Inflammatory macrophage (primary cell): ENCODE measurements around the gene MORF4L1.
A peak's percentile ranks its signal among the peaks of the same experiment; 100 is the strongest.
"Not testable (repeated sequence)": the region's sequence is repeated elsewhere in the genome, so short reads cannot be mapped to it uniquely, and the experiment has no call there.

Source experiments
- DNase-seq, 2 donors: peaks; one replicate each; pipeline ENCODE4 v3.0.0-alpha.2; 2020 to 2022

MORF4L1 gene

DNA sequence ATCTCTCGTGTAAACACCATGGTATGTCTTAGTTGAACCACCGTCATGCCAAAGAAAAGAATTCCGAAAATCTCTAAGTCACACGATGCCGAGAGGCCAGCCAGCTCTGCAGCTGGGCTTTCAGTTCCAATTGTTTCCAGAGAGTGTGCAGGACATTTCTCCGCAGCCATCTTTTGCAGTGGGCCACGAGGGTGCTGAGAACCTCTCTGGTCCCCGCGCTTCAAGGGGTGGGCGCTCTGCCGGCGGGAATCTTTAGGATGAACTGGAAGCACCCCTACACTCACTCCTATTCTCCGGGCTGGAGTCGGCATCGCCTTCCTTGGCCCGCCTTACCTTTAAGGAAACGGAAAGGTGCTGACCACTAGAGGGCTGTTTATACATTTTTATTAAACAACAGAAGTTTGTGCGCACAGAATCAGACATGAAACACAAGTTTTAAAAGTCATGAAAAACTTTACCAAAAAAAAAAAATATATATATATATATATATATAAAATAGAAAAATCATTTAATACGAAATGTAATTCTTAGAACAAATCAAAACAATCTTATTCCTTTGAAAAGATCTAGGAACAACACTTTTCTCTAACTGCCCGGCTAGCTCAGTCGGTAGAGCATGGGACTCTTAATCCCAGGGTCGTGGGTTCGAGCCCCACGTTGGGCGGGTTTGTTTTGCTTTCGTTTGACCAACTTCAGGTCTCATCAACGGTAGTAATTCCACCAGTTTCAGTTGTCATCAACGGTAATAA is 12.5 kb upstream of the MORF4L1 start:
- DNase-seq, result peak; percentile 87 to 90

- DNase-seq, result not testable (repeated sequence)
These were observed 7.1 kb upstream of the MORF4L1 start for GRCh38 chr15:78865585-78865984.

GRCh38 chr15:78866031-78866430 is 6.7 kb upstream of the MORF4L1 start:
- DNase-seq, result not testable (repeated sequence)

DNA sequence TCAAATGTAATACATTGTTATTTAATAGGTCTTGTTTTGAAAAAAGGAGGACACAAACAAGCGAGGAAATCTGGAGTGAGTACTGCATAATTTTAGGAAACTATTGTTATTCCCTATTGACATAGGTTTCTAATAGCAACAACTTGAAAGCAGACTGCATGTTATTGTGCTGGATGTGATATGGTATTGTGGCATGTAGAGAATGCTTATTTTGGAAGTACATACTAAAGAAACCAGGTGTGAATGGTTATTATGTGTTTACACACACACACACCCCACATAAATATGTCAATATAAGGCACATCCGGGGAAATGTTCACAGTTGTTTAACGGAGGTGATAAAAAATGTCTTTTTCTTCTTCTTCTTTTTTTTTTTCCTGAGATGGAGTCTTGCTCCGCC is 5.9 kb upstream of the MORF4L1 start:
- DNase-seq, result no peak

DNA sequence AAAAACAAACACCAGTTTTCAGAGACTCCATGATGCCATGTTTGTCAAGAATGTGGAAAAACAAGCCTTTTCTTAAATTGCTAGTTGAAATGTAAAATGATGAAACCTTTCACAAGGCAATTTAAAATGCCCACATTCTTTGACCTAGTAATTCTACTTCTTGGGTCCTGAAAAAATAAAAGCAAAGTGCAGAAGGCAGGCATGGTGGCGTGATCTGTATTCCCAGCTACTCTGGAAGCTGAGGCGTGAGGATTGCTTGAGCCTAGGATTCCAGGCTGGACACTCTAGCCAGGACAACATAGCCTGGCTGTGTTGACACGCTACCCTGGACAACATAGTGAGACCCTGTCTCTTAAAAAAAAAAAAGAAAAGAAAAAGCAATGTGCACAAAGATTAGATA is 4.3 kb upstream of the MORF4L1 start:
- DNase-seq, result no peak

DNA sequence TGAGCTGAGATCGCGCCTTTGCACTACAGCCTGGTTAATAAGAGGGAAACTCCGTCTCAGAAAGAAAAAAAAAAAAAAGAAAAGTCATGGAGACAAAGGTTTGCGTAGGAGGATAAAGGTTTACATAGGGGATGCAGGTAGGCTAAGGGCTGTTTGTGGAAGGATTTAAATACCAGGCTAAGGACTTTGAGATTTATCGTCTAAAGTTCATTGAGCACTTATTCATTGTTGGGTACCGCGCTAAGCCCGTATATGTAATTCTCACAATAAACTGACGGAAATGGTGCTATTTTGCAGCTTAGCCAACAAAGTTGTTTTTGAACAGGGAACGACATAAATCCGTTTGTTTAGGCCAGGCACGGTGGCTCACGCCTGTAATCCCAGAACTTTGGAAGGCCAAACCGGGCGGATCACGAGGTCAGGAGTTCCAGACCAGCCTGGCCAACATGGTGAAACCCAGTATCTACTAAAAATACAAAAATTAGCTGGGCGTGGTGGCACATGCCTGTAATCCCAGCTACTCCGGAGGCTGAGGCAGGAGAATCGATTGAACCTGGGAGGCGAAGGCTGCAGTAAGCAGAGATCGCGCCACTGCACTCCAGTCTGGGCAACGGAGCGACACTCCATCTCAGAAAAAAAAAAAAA is 1.1 kb upstream of the MORF4L1 start:
- DNase-seq, result not testable (repeated sequence)

DNA sequence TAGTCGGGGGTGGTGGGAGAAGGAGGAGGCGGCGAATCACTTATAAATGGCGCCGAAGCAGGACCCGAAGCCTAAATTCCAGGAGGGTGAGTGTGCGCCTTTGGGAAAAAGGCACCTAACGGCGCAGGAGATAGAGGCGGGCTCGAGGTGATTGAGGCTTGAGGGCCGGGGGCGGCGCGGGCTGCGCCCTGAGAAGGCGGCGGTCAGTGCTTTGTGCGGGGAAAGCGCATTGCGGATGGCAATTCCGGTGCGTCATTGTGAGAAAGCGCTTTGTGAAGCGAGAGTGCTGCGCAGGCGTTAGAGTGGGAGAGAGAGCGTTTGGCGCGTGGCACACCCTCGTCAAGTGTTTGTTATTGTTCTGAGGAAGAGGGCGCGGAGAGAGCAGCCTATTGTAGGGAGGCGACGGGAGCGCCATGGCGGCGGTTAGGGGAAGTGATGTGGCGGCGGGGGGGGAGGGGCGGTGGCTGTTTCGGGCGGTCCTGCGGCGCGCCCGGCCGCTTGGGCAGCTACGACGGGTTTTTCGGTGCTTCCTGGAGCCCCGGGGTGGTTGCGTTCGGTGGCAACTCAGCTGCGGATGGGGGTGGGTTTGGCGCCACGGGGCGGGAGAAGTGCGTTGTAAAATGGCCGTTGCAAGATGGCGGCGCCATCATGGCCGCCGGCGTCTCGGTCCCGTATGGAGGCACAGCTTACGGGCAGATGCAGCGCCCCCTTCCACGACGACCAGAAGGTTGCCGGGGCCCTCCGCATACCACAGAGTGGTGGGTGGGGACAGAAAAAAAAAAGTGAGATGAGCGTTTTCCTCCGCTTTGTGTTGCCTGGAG is 492 bp downstream of the MORF4L1 start:
- peak; percentile 83 to 92 for DNase-seq

DNA sequence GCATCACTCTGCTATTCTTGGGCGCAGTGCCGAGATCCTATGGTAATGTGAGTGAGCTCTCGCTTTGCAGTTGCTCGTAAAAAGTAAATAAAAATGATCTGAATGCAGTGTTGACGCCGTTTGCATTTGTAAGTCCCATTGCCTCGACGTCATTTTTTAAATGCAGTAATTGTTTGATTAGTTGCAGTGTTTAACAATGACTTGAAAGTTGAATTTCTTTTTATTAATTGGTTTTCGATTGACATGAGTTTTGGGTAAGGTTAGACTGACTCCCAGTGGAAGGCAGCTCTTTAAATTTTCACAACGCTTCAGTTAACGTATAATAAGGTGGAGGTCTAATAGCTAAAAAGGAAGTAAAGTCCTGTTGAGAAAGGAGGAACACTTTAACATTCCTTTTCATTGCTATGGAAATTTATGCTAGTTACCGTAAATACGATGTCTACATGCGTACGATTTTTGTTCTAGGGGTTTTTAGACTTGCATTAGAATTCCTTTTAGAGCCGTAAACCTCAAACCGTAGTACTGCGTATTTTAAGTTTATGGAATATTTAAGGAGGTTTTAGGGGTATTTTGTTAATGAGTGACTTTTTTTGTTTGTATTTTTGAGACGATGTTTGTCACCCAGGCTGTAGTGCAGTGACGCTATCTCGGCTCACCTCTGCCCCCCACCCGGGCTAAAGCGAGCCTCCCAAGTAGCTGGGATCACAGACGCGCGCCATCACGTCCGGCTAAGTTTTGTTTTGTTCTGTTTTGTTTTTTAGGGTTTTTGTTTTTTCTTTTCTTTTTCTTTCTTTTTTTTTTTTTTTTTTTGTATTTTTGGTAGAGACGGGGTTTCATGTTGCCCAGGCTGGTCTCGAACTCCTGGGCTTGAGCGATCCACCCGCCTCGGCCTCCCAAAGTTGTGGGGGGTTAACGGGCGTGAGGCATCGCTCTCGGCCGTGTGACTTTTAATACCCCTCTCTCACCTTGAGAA is 1.4 kb downstream of the MORF4L1 start:
- peak; percentile 32 to 53 for DNase-seq

- DNase-seq, result no peak
These were observed 2.6 kb downstream of the MORF4L1 start for GRCh38 chr15:78875107-78875914.

- DNase-seq, result not testable (repeated sequence)
These were observed 4.3 kb downstream of the MORF4L1 start for GRCh38 chr15:78876954-78877353.

GRCh38 chr15:78878356-78878755 is 5.7 kb downstream of the MORF4L1 start:
- peak; percentile 2 to 13 for DNase-seq

DNA sequence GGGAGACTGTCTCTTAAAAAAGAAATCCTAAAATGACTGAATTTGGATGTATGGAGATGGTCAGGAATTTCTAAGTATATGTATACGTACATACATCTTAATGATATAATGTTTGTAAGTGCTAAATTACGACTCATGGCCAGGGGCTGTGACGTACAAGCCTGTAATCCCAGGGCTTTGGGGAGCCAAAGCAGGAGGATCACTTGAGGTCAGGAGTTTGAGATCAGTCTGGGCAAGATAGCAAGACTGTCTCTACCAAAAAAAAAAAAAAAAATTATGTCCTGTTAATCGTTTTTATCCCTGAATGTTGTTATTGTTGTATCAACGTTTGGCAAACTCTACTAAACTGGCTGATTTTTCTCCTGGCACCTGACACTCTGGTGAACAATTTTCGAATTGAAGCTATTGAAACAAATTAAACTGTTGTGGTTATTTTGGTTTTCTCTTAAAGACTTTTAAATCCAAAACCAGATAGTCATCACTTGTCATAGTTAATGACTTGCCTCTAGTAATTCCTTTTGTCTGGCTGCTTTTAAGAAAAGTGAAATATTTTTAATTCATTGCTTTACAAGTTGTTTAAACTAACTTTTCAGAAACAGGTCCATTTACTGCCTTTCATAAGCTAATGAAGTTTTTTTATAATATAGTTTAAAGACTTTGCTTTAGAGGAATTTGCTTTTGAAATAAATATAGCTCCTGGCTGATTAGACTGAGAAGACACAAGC is 7.0 kb downstream of the MORF4L1 start:
- DNase-seq, result no peak

GRCh38 chr15:78880242-78880533 is 7.5 kb downstream of the MORF4L1 start:
- no peak for DNase-seq

- DNase-seq, result no peak
These were observed 8.1 kb downstream of the MORF4L1 start for GRCh38 chr15:78880813-78881212.

GRCh38 chr15:78881681-78882080 is 9.0 kb downstream of the MORF4L1 start:
- DNase-seq, result no peak

DNA sequence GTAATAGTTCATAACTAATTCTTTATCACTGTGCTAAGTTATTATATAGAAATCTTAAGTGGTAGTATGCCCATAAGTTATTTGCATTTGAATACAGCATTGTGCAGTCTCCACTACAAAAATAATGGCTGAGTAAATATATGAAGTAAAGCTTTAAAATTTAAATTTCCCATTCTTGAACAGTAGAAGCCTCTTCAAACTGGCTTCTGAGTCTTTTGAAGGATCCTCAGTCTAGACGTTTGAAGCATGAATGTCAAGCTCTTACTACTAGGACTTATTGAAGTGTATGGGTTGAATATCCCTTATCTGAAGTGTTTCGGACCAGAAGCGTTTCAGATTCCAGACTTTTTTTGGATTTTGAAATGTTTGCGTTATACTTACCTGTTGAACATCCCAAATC is 16.3 kb downstream of the MORF4L1 start:
- no peak for DNase-seq

DNA sequence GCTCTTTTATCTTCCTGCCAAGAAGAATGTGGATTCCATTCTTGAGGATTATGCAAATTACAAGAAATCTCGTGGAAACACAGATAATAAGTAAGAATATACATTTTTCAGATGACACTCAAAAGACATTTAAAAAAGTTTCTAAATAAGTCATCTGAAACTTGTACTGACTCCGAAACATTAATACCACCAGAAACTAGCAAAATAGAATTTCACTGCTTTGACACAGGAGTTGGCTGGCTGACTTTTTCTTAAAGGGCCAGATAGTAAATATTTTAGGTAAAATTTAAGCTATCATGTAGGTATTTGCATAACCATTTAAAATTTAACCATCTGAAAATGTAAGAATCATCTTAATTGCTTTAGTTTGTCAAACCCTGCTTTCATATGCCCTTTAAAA is 20.8 kb downstream of the MORF4L1 start:
- no peak for DNase-seq

DNA sequence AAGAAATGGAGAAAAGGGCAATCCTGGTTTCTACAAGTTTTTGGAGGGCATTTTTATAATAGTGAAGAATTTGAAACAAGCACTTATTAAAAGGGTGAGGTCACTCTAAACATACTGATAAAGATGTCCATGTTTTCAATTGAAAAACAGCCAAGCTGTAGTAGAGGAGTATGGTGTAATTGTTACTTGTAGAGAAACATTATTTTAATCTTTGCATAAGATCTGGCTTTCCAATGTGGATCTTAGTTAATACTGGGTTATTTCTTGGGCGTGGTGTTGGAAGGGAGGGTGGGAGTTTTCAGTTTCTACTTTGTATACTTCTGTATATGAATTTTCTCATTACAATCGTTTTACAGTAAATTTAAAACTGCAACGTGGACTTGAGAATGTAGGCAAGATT is 22.8 kb downstream of the MORF4L1 start:
- no peak for DNase-seq

- no peak for DNase-seq
These were observed 25.9 kb downstream of the MORF4L1 start for GRCh38 chr15:78898540-78898939.

GRCh38 chr15:78900819-78901533 is 28.3 kb downstream of the MORF4L1 start:
- not testable (repeated sequence) for DNase-seq
